GM10266 (cell line): Measurements from ENCODE around the gene DCLRE1B.
A peak's percentile ranks its signal among the peaks of the same experiment; 100 is the strongest.

Experiments
- DNase-seq: peaks from one replicate; pipeline ENCODE4 v3.0.0; 2012; ENCODE audit errors: extremely low spot score
- TF ChIP-seq, protein P1 (sequence below): IDR thresholded peaks from 2 replicates; pipeline ENCODE4 v1.5.1; 2012; ENCODE audit warnings: mild to moderate bottlenecking, low read depth; ENCODE audit not compliant: control insufficient read depth, insufficient read depth; ENCODE audit errors: missing control alignments

The DCLRE1B gene

DNA sequence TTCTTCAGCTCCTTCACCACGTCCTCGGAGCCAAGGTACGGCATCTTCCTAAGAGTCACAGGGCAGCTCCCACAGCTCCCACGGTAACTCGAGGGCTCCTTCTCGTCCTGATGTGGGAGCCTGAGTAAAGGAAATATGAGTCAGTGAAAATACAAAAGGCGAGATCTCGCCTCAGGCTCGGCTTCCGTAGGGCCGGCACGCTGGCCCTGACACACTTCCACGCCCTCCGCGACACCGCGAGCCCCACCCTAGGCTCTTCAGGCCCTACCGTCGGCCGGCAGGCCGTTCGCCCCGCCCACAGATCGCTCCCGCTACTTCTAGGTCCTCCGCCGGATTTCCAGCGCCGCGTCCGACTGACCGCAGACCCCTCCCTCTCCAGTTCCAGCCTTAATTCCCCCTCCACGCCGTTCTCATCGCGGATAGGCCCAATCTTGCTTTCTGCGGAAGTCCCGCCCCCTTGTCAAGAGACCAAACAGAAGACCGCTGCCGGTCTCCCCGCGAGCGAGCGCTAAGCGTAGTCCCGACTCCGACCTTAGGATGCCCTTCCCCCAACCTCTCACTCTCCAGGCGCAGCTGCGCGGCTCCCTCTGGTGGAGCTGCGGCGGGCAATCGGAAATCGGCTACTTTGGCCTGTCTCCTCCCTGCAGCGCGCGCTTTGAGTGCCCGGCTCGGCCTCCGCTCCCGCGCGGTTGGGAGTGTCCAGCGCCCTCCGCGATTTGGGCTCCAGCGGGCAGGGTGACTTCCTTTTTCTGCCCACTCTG lies at the start of gene DCLRE1B, which contains the start of gene AP4B1:
Gene DCLRE1B, plus strand, starts transcription at position 653 of the 761 bp plus-strand sequence. CDS start 261 bp downstream, outside the sequence.
Gene AP4B1, minus strand, starts transcription at position 126 of the 761 bp plus-strand sequence. Its CDS starts 82 bp downstream, at position 44.
- DNase-seq = peak; percentile 90
- TF ChIP-seq, protein P1, sequence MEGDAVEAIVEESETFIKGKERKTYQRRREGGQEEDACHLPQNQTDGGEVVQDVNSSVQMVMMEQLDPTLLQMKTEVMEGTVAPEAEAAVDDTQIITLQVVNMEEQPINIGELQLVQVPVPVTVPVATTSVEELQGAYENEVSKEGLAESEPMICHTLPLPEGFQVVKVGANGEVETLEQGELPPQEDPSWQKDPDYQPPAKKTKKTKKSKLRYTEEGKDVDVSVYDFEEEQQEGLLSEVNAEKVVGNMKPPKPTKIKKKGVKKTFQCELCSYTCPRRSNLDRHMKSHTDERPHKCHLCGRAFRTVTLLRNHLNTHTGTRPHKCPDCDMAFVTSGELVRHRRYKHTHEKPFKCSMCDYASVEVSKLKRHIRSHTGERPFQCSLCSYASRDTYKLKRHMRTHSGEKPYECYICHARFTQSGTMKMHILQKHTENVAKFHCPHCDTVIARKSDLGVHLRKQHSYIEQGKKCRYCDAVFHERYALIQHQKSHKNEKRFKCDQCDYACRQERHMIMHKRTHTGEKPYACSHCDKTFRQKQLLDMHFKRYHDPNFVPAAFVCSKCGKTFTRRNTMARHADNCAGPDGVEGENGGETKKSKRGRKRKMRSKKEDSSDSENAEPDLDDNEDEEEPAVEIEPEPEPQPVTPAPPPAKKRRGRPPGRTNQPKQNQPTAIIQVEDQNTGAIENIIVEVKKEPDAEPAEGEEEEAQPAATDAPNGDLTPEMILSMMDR = peak; percentile 92

DNA sequence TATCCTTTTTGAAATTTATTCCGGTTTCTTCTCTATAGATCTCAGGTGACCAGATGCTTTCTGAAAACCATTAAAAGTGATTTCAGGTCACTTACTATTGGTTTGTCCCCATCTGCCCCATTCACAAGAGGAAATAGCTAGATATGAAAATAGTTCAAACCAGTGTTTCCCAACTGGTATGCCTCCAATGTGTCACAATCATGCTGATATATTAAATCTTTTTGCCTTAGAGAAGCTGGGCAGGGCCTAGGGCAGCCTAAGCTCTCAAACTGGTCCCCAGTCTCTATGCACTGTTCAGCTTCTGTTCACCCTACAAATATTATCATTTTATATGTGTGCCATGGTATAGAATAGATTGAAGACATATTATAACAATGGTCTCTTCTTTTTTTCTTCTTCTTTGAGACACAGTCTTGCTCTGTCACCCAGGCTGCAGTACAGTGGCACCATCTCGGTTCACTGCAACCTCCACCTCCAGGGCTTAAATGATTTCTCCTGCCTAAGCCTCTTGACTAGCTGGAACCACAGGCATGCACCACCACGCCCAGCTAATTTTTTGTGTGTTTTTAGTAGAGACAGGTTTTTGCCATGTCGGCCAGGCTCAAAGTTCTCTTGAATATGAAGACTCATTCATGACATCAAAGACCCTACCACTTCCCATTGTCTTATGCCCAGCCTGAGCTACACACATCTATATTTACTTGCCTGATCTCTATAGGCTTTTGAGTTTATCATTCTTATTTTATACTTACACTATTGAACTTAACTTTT lies 49.3 kb upstream of the DCLRE1B start:
- no peak for DNase-seq
- TF ChIP-seq, protein P1 = no peak

DNA sequence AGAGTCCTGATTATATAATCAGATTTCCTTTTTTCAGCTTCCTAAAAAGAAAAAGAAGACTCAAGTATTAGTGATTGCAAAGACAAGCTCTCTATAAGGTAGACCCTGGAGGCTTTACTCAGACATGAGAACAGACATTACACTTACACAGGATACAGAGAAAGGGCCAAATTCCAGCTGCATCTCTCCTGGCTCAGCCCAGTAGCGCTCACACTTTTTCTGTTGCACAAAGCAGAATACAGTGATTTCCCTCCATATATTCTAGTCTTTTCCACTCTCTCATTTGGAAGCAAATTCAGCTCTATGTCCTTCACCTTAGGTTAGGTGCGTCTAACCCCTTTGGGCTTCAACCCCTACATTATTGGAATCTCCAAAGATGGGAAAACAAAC lies 48.7 kb upstream of the DCLRE1B start:
- TF ChIP-seq, protein P1 = no peak
- DNase-seq = no peak

DNA sequence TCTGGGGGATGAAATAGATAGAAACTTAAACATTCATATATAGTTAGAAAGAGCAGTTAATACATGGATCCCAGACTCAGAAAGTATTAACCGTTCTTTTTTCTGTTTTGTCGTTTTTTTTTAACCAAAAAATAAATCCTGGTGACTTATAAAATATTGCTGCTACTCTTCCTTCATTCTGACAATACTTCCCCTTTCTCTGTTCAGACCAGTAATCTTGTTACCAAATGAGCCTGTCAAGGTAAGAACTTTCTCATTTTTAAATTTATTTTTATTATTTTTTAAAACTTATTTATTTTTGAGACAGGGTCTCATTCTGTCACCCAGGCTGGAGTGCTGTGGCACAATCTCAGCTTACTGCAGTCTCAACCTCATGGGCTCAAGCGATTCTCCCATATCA lies 47.4 kb upstream of the DCLRE1B start:
- DNase-seq = no peak
- TF ChIP-seq, protein P1 = no peak

DNA sequence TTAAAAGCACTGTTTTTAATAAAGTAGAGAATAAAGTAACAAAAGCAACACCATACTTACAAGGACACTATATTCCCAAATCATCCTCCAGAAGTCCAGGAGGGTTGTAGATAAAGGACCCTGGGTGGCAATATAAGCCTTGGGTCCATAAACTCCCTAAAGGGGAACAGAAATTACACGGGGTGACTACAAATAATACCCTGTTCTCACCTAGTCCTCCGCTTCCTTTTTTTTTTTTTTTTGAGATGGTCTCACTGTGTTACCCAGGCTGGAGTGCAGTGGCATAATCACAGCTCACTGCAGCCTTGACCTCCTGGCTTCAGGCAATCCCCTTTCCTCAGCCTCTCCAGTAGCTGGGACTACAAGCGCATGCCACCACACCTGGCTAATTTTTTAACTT lies 46.7 kb upstream of the DCLRE1B start:
- no peak for DNase-seq
- TF ChIP-seq, protein P1 = no peak

DNA sequence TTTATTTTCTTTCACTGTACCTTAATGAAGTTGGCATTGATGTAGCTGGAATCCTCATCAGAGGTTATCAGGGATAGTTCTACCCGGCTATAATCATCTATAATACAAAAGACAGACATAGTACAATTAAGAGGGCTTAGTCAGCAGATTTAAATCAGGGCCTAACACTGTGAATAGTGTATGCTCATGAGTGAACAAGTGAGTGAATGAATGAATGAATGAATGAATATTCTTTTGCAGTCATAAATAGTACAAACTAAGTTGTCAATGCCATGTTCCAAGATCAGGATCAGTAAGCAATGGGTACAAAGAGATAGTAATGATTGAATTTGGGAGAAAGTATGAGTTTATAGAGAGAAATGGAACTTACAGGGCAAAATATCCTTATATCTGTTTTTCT lies 46.1 kb upstream of the DCLRE1B start:
- TF ChIP-seq, protein P1 = no peak
- no peak for DNase-seq
